Smooth muscle cell (in vitro differentiated cells): ENCODE measurements around the gene SPAST. TPM values are rescaled to one million over a fixed set of nuclear protein-coding genes. Genes with fewer than 3 reads are reported as not detected.

ENCODE experiments used
- DNase-seq: peaks from one replicate; lab custom pipeline; 2025; ENCODE audit not compliant: unreplicated experiment; lab: John Stamatoyannopoulos, UW
- H2AFZ ChIP-seq: fragments of 200-600 bp; sonication (generic); 2 replicates; pipeline ENCODE4 v1.6.0; 2016; ENCODE audit warnings: antibody characterized with exemption, low read depth, mild to moderate bottlenecking
- H3F3A ChIP-seq: fragments of 200-600 bp; sonication (generic); 2 replicates; pipeline ENCODE4 v1.6.0; 2017; ENCODE audit warnings: antibody characterized with exemption, low read depth
- H3K27ac ChIP-seq: fragments of 200-600 bp; sonication (generic); 2 replicates; pipeline ENCODE4 v1.5.1; 2016; ENCODE audit warnings: low read depth, mild to moderate bottlenecking
- H3K27me3 ChIP-seq: fragments of 200-600 bp; sonication (generic); 2 replicates; pipeline ENCODE4 v1.6.1; 2016; ENCODE audit warnings: low read depth, mild to moderate bottlenecking
- H3K36me3 ChIP-seq: fragments of 200-600 bp; sonication (generic); 2 replicates; pipeline ENCODE4 v1.5.1; 2016; ENCODE audit warnings: low read depth
- H3K4me1 ChIP-seq: fragments of 200-600 bp; sonication (generic); 2 replicates; pipeline ENCODE4 v1.5.1; 2016; ENCODE audit warnings: low read depth
- H3K4me2 ChIP-seq: fragments of 200-600 bp; sonication (generic); 2 replicates; pipeline ENCODE4 v1.6.0; 2016; ENCODE audit warnings: mild to moderate bottlenecking
- H3K4me3 ChIP-seq: fragments of 200-600 bp; sonication (generic); 2 replicates; pipeline ENCODE4 v1.5.1; 2016; ENCODE audit warnings: mild to moderate bottlenecking
- H3K79me2 ChIP-seq: fragments of 200-600 bp; sonication (generic); 2 replicates; pipeline ENCODE4 v1.6.0; 2016; ENCODE audit warnings: low read depth, mild to moderate bottlenecking
- H3K9ac ChIP-seq: fragments of 200-600 bp; sonication (generic); 2 replicates; pipeline ENCODE4 v1.6.0; 2016; ENCODE audit warnings: low read depth
- H3K9me3 ChIP-seq: fragments of 200-600 bp; sonication (generic); replicated peaks from 2 replicates; pipeline ENCODE4 v1.5.1; 2016; ENCODE audit warnings: low read depth
- H4K20me1 ChIP-seq: fragments of 200-600 bp; sonication (generic); 2 replicates; pipeline ENCODE4 v1.6.0; 2016; ENCODE audit warnings: low read depth
- WGBS: methylation state at CpG from one replicate; pipeline ENCODE4 v1.1.7; 2016; ENCODE audit warnings: low lambda C conversion rate; 5-methylcytosine and 5-hydroxymethylcytosine counted together
- polyA plus RNA-seq: library from polyadenylated mRNA; unstranded; fragments of >200 nt; fragmentation: Nextera tagmentation; extraction: Ambion mirVana; gene quantifications from 2 replicates; pipeline ENCODE4 v1.2.1, GENCODE V29; 2016
- total RNA-seq: library from RNA; depleted of rRNA; stranded (reverse); fragments of >200 nt; gene quantifications from 2 replicates; pipeline ENCODE4 v1.2.3, GENCODE V29; 2014
- TF ChIP-seq, protein P1 (sequence below): fragments of 200-600 bp; sonication (generic); IDR thresholded peaks from 2 replicates; pipeline ENCODE4 v1.5.1; 2017; ENCODE audit warnings: borderline replicate concordance, mild to moderate bottlenecking, antibody characterized with exemption; ENCODE audit not compliant: insufficient read depth, poor library complexity, severe bottlenecking

The SPAST gene
- total and polyA plus RNA-seq, 2 experiments from 2014 or later = 6.2 to 24.4 TPM

DNA sequence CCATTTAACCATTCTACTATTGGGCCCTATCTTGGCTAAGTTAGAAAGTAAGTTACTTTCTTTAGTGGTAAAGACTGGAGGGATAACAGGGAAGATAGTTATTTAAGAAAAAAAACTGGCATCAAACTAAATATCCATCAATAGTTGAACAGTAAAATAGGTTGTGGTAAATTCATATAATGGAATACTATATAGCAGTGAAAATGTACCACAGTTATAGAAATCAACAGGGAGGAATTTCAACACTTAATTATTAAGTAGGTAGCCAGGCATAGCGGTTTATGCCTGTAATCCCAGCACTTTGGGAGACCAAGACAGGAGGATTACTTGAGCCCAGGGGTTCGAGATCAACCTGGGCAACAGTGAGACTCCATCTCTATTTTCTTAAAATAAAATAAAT lies 3.1 kb upstream of the SPAST start:
- H3K27ac ChIP-seq = no peak overlapping the region
- DNase-seq = no peak
- peaks cover 8% of the 10 kb centered on the region for H3K79me2 ChIP-seq
- H3K4me2 ChIP-seq = no peak overlapping the region
- no peak overlapping the region for H2AFZ ChIP-seq
- no peaks in the 10 kb centered on the region for H3K27me3 ChIP-seq
- H4K20me1 ChIP-seq = no peaks in the 10 kb centered on the region
- H3K36me3 ChIP-seq = no peaks in the 10 kb centered on the region
- TF ChIP-seq, protein P1, sequence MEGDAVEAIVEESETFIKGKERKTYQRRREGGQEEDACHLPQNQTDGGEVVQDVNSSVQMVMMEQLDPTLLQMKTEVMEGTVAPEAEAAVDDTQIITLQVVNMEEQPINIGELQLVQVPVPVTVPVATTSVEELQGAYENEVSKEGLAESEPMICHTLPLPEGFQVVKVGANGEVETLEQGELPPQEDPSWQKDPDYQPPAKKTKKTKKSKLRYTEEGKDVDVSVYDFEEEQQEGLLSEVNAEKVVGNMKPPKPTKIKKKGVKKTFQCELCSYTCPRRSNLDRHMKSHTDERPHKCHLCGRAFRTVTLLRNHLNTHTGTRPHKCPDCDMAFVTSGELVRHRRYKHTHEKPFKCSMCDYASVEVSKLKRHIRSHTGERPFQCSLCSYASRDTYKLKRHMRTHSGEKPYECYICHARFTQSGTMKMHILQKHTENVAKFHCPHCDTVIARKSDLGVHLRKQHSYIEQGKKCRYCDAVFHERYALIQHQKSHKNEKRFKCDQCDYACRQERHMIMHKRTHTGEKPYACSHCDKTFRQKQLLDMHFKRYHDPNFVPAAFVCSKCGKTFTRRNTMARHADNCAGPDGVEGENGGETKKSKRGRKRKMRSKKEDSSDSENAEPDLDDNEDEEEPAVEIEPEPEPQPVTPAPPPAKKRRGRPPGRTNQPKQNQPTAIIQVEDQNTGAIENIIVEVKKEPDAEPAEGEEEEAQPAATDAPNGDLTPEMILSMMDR = no peak
- no peak overlapping the region for H3K4me3 ChIP-seq
- WGBS = 94% methylated on average over 2 of the region's 2 CpGs
- peaks cover 11% of the 10 kb centered on the region for H3K4me1 ChIP-seq
- no peak overlapping the region for H3K9ac ChIP-seq
- no peaks in the 10 kb centered on the region for H3K9me3 ChIP-seq
- no peaks in the 10 kb centered on the region for H3F3A ChIP-seq

DNA sequence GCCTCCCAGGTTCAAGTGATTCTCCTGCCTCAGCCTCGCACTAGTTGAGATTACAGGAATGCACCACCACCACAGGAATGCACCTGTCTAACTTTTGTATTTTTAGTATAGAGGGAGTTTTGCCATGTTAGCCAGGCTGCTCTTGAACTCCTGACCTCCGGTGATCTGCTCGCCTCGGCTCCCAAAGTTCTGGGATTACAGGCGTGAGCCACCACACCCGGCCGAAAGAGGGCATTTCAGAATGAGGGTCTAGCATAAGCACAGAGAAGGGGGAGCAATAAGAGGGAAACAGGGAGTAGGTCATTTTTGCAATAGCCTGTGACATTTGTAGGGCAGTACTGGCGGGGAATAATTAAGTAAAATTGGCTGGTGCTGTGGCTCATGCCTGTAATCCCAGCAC lies 1.9 kb upstream of the SPAST start:
- Histone ChIP-seq H2AFZ (no peak overlapping the region), H3K27me3 (no peaks in the 10 kb centered on the region), H3K27ac (no peak overlapping the region), H3K4me1 (peaks cover 11% of the 10 kb centered on the region), H3K36me3 (no peaks in the 10 kb centered on the region), H3K79me2 (peaks cover 19% of the 10 kb centered on the region), H3K9me3 (no peaks in the 10 kb centered on the region), H3F3A (no peaks in the 10 kb centered on the region), H3K4me3 (no peak overlapping the region), H3K9ac (no peak overlapping the region), H3K4me2 (no peak overlapping the region), H4K20me1 (no peaks in the 10 kb centered on the region)
- DNase-seq = no peak
- TF ChIP-seq, protein P1 = no peak
- WGBS = 95% methylated on average over 8 of the region's 8 CpGs

DNA sequence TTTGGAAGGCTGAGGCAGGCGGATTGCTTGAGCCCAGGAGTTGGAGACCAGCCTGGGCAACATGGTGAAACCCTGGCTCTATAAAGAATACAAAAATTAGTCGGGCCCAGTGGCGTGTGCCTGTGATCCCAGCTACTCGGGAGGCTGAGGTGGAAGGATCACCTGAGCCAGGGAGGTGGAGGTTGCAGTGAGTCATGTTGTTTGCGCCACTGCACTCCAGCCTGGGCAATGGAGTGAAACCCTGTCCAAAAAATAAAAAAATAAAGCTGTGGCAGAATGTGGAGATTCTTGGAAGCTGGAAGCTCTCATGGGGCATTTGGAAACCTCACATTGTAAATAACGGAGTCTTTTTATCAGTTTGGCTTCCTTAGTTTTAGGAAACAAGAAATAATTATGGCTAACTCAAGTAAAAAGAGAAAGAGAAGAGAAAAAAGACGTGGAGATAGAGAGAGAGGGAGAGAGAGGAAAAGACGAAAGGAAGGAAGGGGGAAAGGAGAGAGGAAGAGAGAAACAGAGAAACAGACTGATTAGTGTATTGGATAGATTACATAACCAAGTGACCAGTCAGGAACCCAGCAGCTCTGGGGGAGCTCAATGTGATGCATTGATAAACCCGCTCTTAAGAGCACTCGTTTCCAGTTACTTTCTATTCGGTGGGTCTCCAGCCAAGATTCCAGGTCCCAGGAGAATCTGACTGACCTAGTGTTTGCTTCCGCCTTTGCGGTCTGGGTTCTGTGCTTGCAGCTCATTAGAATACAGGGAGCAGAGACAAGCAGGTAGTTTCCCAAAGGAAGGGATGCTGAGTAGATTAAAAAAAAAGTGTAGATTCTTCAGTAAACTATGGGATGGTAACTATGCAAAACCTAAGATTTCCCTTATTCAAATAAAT lies 1.1 kb upstream of the SPAST start:
- DNase-seq = no peak
- peak overlapping the region; percentile 47 for H3K27ac ChIP-seq
- peak overlapping the region; percentile 75 for H2AFZ ChIP-seq
- peak overlapping the region; percentile 42 for H3K9ac ChIP-seq
- no peaks in the 10 kb centered on the region for H3F3A ChIP-seq
- H3K79me2 ChIP-seq = peaks cover 25% of the 10 kb centered on the region
- H3K36me3 ChIP-seq = no peaks in the 10 kb centered on the region
- no peaks in the 10 kb centered on the region for H4K20me1 ChIP-seq
- peak overlapping the region; percentile 66 for H3K4me3 ChIP-seq
- H3K4me1 ChIP-seq = peaks cover 11% of the 10 kb centered on the region
- TF ChIP-seq, protein P1 = no peak
- peak overlapping the region; percentile 86 for H3K4me2 ChIP-seq
- WGBS = 52% methylated on average over 13 of the region's 13 CpGs
- no peaks in the 10 kb centered on the region for H3K27me3 ChIP-seq
- H3K9me3 ChIP-seq = no peaks in the 10 kb centered on the region
